K562 (cell line): ENCODE measurements around the gene DOK4.

Source experiments
- BACH1 ChIP-seq: fragments of 200-800 bp; sonication (Bioruptor generic); IDR thresholded peaks from 2 replicates; pipeline ENCODE4 v1.6.1; 2016; ENCODE audit warnings: missing genetic modification characterization, missing compliant biosample characterization
- CBX1 ChIP-seq: sonication (generic); IDR thresholded peaks from 2 replicates; pipeline ENCODE4 v1.6.1; 2016; ENCODE audit warnings: antibody characterized with exemption, low read depth, mild to moderate bottlenecking
- CBX3 ChIP-seq, 2 experiments: IDR thresholded peaks; 1 replicate in 1 of 2; 2 replicates in 1 of 2; pipeline ENCODE4 v1.6.1; 2012; ENCODE audit warnings: inconsistent platforms in 2 of 2, low read length in 2 of 2, borderline replicate concordance in 1 of 2, control low read depth in 1 of 2
- CTCF ChIP-seq, 3 experiments: IDR thresholded peaks in 2 of 3; conservative IDR thresholded peaks in 1 of 3; 2 replicates each; pipeline ENCODE4 v1.5.1; 2011 to 2012; ENCODE audit warnings: low read length in 3 of 3, mild to moderate bottlenecking in 3 of 3, control low read depth in 2 of 3, improper control_type of control experiment in 1 of 3, inconsistent platforms in 1 of 3, low read depth in 1 of 3, mixed read lengths in 1 of 3, moderate library complexity in 1 of 3; ENCODE audit not compliant: insufficient read depth in 2 of 3
- CUX1 ChIP-seq: fragments of 200-800 bp; sonication (Bioruptor generic); IDR thresholded peaks from 2 replicates; pipeline ENCODE4 v1.6.1; 2016; ENCODE audit warnings: missing genetic modification characterization, missing compliant biosample characterization
- EZH2 ChIP-seq: IDR thresholded peaks from 2 replicates; pipeline ENCODE4 v1.6.1; 2012; ENCODE audit warnings: low read depth, mild to moderate bottlenecking, inconsistent platforms, low read length, borderline replicate concordance
- FOXA3 ChIP-seq, 2 experiments: fragments of 450-650 bp in 1 of 2; sonication (generic) in 1 of 2; formaldehyde crosslinking; IDR thresholded peaks in 1 of 2; conservative IDR thresholded peaks in 1 of 2; 2 replicates each; pipeline versions ENCODE4 v1.4.0 to v1.8.0; 2020 to 2022; ENCODE audit warnings: mild to moderate bottlenecking in 2 of 2, missing genetic modification reagents in 1 of 2
- HCFC1 ChIP-seq: IDR thresholded peaks from 2 replicates; pipeline ENCODE4 v1.6.1; 2012; ENCODE audit warnings: low read depth, low read length, improper control_type of control experiment
- JUN ChIP-seq, 2 experiments: sonication (generic) in 1 of 2; formaldehyde crosslinking in 1 of 2; IDR thresholded peaks; 2 replicates each; pipeline versions ENCODE4 v1.6.1 to v1.8.0; 2012 to 2022; ENCODE audit warnings: borderline replicate concordance in 2 of 2, mild to moderate bottlenecking in 2 of 2, improper control_type of control experiment in 1 of 2, low read depth in 1 of 2, low read length in 1 of 2, missing genetic modification reagents in 1 of 2
- MAX ChIP-seq: sonication (generic); formaldehyde crosslinking; IDR thresholded peaks from 2 replicates; pipeline ENCODE4 v1.9.0; 2022; ENCODE audit warnings: mild to moderate bottlenecking, missing genetic modification reagents
- MAZ ChIP-seq, 2 experiments: fragments of 450-650 bp in 1 of 2; sonication (generic) in 1 of 2; formaldehyde crosslinking; IDR thresholded peaks in 1 of 2; conservative IDR thresholded peaks in 1 of 2; 2 replicates each; pipeline versions ENCODE4 v1.4.0 to v1.5.0; 2020; ENCODE audit warnings: mild to moderate bottlenecking in 1 of 2, missing genetic modification reagents in 1 of 2
- MGA ChIP-seq: fragments of 450-650 bp; IDR thresholded peaks from 2 replicates; pipeline ENCODE4 v1.6.1; 2016; ENCODE audit warnings: mild to moderate bottlenecking, moderate library complexity
- POLR2AphosphoS5 ChIP-seq: IDR thresholded peaks from 2 replicates; pipeline ENCODE4 v1.6.1; 2011; ENCODE audit warnings: mild to moderate bottlenecking, low read depth, low read length, moderate library complexity; ENCODE audit not compliant: control insufficient read depth, insufficient read depth
- TF ChIP-seq, protein P1 (sequence below), 2 experiments: fragments of 200-800 bp in 1 of 2; sonication (Bioruptor generic) in 1 of 2; sonication (generic) in 1 of 2; formaldehyde crosslinking in 1 of 2; IDR thresholded peaks in 1 of 2; conservative IDR thresholded peaks in 1 of 2; 2 replicates each; pipeline versions ENCODE4 v1.5.0 to v1.6.1; 2016 to 2020; ENCODE audit warnings: missing compliant biosample characterization in 1 of 2, missing genetic modification characterization in 1 of 2, missing genetic modification reagents in 1 of 2

- TF ChIP-seq CTCF (IDR thresholded peaks at IDR 0.05 in 2 of 3, conservative IDR thresholded peaks at IDR 0.05 in 1 of 3; ENCODE audit: insufficient read depth in 2 of 3, low read depth in 1 of 3, low read length in 3 of 3) (no peak), FOXA3 (CRISPR knock-in tag; conservative IDR thresholded peaks at IDR 0.05 in 1 of 2, IDR thresholded peaks at IDR 0.05 in 1 of 2) (no peak), CBX3 (IDR thresholded peaks at IDR 0.05; ENCODE audit: borderline replicate concordance in 1 of 2, low read length in 2 of 2) (no peak), EZH2 (no peak), MAZ (CRISPR knock-in tag; conservative IDR thresholded peaks at IDR 0.05 in 1 of 2, IDR thresholded peaks at IDR 0.05 in 1 of 2) (no peak), HCFC1 (no peak), POLR2AphosphoS5 (no peak), CBX1 (no peak), BACH1 (tag) (no peak), MGA (no peak), MAX (CRISPR knock-in tag) (no peak), CUX1 (CRISPR knock-in tag) (no peak), JUN (IDR thresholded peaks at IDR 0.05; ENCODE audit: borderline replicate concordance, low read depth, low read length) (no peak), JUN (CRISPR knock-in tag; IDR thresholded peaks at IDR 0.05; ENCODE audit: borderline replicate concordance) (no peak)
- TF ChIP-seq, protein P1, sequence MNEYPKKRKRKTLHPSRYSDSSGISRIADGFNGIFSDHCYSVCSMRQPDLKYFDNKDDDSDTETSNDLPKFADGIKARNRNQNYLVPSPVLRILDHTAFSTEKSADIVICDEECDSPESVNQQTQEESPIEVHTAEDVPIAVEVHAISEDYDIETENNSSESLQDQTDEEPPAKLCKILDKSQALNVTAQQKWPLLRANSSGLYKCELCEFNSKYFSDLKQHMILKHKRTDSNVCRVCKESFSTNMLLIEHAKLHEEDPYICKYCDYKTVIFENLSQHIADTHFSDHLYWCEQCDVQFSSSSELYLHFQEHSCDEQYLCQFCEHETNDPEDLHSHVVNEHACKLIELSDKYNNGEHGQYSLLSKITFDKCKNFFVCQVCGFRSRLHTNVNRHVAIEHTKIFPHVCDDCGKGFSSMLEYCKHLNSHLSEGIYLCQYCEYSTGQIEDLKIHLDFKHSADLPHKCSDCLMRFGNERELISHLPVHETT (CRISPR knock-in tag; conservative IDR thresholded peaks at IDR 0.05 in 1 of 2, IDR thresholded peaks at IDR 0.05 in 1 of 2), result no peak
Observed at GRCh38 chr16:57501492-57501891, 15.2 kb upstream of the DOK4 start.
